Progenitor cell of endocrine pancreas (in vitro differentiated cells): ENCODE measurements around the gene PDE1A. TPM values are rescaled to one million over a fixed set of nuclear protein-coding genes. Genes with fewer than 3 reads are reported as not detected.

ENCODE experiments used
- DNase-seq: peaks from one replicate; pipeline ENCODE4 v3.0.0; 2021; ENCODE audit warnings: low spot score; ENCODE audit not compliant: unreplicated experiment
- H3K27ac Mint-ChIP-seq: 2 replicates; pipeline ENCODE4 v1.8.0; 2021; ENCODE audit warnings: mild to moderate bottlenecking, moderate library complexity, mixed read lengths
- H3K27me3 Mint-ChIP-seq: 2 replicates; pipeline ENCODE4 v1.8.0; 2021; ENCODE audit warnings: mixed read lengths
- H3K36me3 Mint-ChIP-seq: 2 replicates; pipeline ENCODE4 v1.8.0; 2022; ENCODE audit warnings: mixed read lengths; ENCODE audit not compliant: insufficient read depth
- H3K4me1 Mint-ChIP-seq: 2 replicates; pipeline ENCODE4 v1.8.0; 2021; ENCODE audit warnings: low read depth, mixed read lengths
- H3K4me3 Mint-ChIP-seq: 2 replicates; pipeline ENCODE4 v1.8.0; 2021; ENCODE audit warnings: low read depth, mild to moderate bottlenecking, moderate library complexity, mixed read lengths
- H3K9me3 Mint-ChIP-seq: 2 replicates; pipeline ENCODE4 v1.8.0; 2021; ENCODE audit warnings: low read depth, mixed read lengths
- CTCF ChIP-seq: fragments of 200-600 bp; sonication (generic); IDR thresholded peaks from one replicate; pipeline ENCODE4 v1.5.0; 2021; ENCODE audit warnings: antibody characterized with exemption, mild to moderate bottlenecking; ENCODE audit not compliant: unreplicated experiment
- total RNA-seq: library from RNA; stranded (reverse); gene quantifications from 2 replicates; pipeline ENCODE4 v1.2.1, GENCODE V29; 2021

PDE1A gene
- total RNA-seq, 1 donor from 2014 or later, result 2.9 TPM

- Mint-ChIP-seq H3K4me1 (peaks cover 7% of the 10 kb centered on the region), H3K4me3 (no peak overlapping the region), H3K36me3 (no peaks in the 10 kb centered on the region), H3K27ac (no peak overlapping the region), H3K9me3 (no peaks in the 10 kb centered on the region), H3K27me3 (no peaks in the 10 kb centered on the region)
- no peak for DNase-seq
- TF ChIP-seq CTCF, result no peak
Observed at GRCh38 chr2:182415771-182416170, 11.1 kb downstream of the PDE1A start.

GRCh38 chr2:182412858-182413257 lies 14.0 kb downstream of the PDE1A start:
- H3K9me3 Mint-ChIP-seq, result no peaks in the 10 kb centered on the region
- no peak overlapping the region for H3K4me3 Mint-ChIP-seq
- no peaks in the 10 kb centered on the region for H3K36me3 Mint-ChIP-seq
- no peaks in the 10 kb centered on the region for H3K27me3 Mint-ChIP-seq
- no peak for DNase-seq
- no peak for TF ChIP-seq CTCF
- H3K27ac Mint-ChIP-seq, result no peak overlapping the region
- H3K4me1 Mint-ChIP-seq, result no peaks in the 10 kb centered on the region

- no peak overlapping the region for H3K4me3 Mint-ChIP-seq
- H3K27me3 Mint-ChIP-seq, result no peaks in the 10 kb centered on the region
- no peak overlapping the region for H3K27ac Mint-ChIP-seq
- TF ChIP-seq CTCF, result no peak
- no peaks in the 10 kb centered on the region for H3K4me1 Mint-ChIP-seq
- H3K36me3 Mint-ChIP-seq, result no peaks in the 10 kb centered on the region
- DNase-seq, result no peak
- H3K9me3 Mint-ChIP-seq, result no peaks in the 10 kb centered on the region
Observed at GRCh38 chr2:182410120-182410519, 16.7 kb downstream of the PDE1A start.

GRCh38 chr2:182406221-182406620 lies 20.6 kb downstream of the PDE1A start:
- no peak for TF ChIP-seq CTCF
- no peak overlapping the region for H3K27ac Mint-ChIP-seq
- peaks cover 1% of the 10 kb centered on the region for H3K36me3 Mint-ChIP-seq
- no peak for DNase-seq
- no peaks in the 10 kb centered on the region for H3K4me1 Mint-ChIP-seq
- H3K27me3 Mint-ChIP-seq, result no peaks in the 10 kb centered on the region
- H3K9me3 Mint-ChIP-seq, result peaks cover 4% of the 10 kb centered on the region
- H3K4me3 Mint-ChIP-seq, result no peak overlapping the region

GRCh38 chr2:182404975-182405561 lies 21.8 kb downstream of the PDE1A start:
- Mint-ChIP-seq H3K27ac (no peak overlapping the region), H3K4me1 (no peaks in the 10 kb centered on the region), H3K9me3 (peaks cover 4% of the 10 kb centered on the region), H3K36me3 (peaks cover 1% of the 10 kb centered on the region), H3K27me3 (no peaks in the 10 kb centered on the region), H3K4me3 (no peak overlapping the region)
- DNase-seq, result no peak
- TF ChIP-seq CTCF, result no peak
